ENCODE results near the gene RPL7A. TPM values are rescaled to one million over a fixed set of nuclear protein-coding genes. Genes with fewer than 3 reads are reported as not detected.

The RPL7A gene
- total and polyA plus RNA-seq, 2 of the 4 experiments (the other 2 are of a cell fraction): 3,220 to 4,096 TPM

DNA sequence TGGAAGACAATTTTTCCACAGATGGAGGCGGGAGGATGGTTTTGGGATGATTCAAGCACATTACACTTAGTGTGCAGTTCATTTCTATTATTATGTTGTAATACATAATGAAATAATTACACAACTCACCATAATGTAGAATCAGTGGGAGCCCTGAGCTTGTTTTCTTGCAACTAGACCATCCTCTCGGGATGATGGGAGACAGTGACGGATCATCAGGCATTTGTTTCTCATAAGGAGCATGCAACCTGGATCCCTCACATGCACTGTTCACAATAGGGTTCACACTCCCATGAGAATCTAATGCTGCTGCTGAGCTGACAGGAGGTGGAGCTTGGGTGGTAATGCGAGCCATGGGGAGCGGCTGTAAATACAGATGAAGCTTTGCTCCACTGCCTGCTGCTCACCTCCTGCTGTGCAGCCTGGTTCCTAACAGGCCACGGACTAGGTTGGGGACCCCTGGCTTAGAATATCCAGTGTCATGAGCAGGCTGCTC is 29.8 kb downstream of the RPL7A start:
- Histone ChIP-seq H2AK9ac (replicated peaks; ENCODE audit: low read depth, low read length, poor library complexity) (no peak overlapping the region), H4K5ac (ENCODE audit: low read depth, low read length) (no peak overlapping the region), H4K91ac (ENCODE audit: insufficient read depth, low read depth, low read length) (no peak overlapping the region), H2BK15ac (ENCODE audit: low read depth, low read length) (no peak overlapping the region), H2BK120ac (ENCODE audit: low read depth, low read length) (no peak overlapping the region), H3K4ac (ENCODE audit: low read depth, low read length) (no peak overlapping the region), H3K79me1 (ENCODE audit: low read depth in 1 of 2, low read length in 2 of 2) (peaks cover 0 to 9% of the 10 kb centered on the region in 2 experiments; a peak in 2 of 4 replicates), H2AK5ac (ENCODE audit: low read depth, low read length) (no peak overlapping the region), H3K14ac (replicated peaks; ENCODE audit: low read depth, low read length) (no peak overlapping the region), H3K27ac (ENCODE audit: insufficient read depth, low read length) (no peak overlapping the region), H3K18ac (ENCODE audit: low read depth, low read length) (no peak overlapping the region), H3K9me1 (ENCODE audit: insufficient read depth, low read length) (no peaks in the 10 kb centered on the region; the same call in 1 of the 2 replicates), H3K4me2 (ENCODE audit: low read depth, low read length) (no peak overlapping the region), H3K23ac (ENCODE audit: low read depth, low read length) (no peak overlapping the region), H4K8ac (ENCODE audit: low read depth in 2 of 2, low read length in 2 of 2) (no peak overlapping the region), H3K4me3 (ENCODE audit: insufficient read depth, low read depth, low read length) (no peak overlapping the region), H3K56ac (ENCODE audit: extremely low read depth, insufficient read depth, low read length) (no peak overlapping the region), H3K9me3 (ENCODE audit: control insufficient read depth, insufficient read depth, low read length) (no peaks in the 10 kb centered on the region), H3K27me3 (ENCODE audit: control insufficient read depth, insufficient read depth, low read length) (no peaks in the 10 kb centered on the region), H2AFZ (replicated peaks; ENCODE audit: low read length, poor library complexity) (no peak overlapping the region), H2BK20ac (ENCODE audit: low read depth, low read length) (no peak overlapping the region), H3K9ac (ENCODE audit: low read depth, low read length) (no peak overlapping the region), H2BK5ac (ENCODE audit: low read depth, low read length, poor library complexity, severe bottlenecking) (no peak overlapping the region), H4K20me1 (ENCODE audit: insufficient read depth, low read length) (peaks cover 25% of the 10 kb centered on the region), H3K4me1 (ENCODE audit: control insufficient read depth, insufficient read depth, low read length) (peaks cover under 1% of the 10 kb centered on the region), H3K36me3 (ENCODE audit: control insufficient read depth, insufficient read depth, low read length) (peaks cover 5% of the 10 kb centered on the region)
- DNase-seq: peak; percentile 17
- no TSS peak for BruUV-seq (replicated peaks)
- intact Hi-C loops (cut with micrococcal nuclease): no loop called here
- dilution Hi-C loops (cut with HindIII; ENCODE audit: low sequenced_read_pairs, unreplicated experiment): no loop called here
- in situ Hi-C loops (cut with MboI; ENCODE audit: low sequenced_read_pairs): no loop called here
- ChIA-PET POLR2A (ENCODE audit: unreplicated experiment) (no interaction called here), CTCF (no interaction called here)
- 67% methylated on average over 3 of the region's 6 CpGs; no CpG with 5 or more reads in 1 of the 2 experiments for WGBS, 2 experiments (ENCODE audit: extremely low coverage in 2 of 2, insufficient read length in 1 of 2)
- TF ChIP-seq SMC3 (IDR thresholded peaks at IDR 0.05; ENCODE audit: low read depth, low read length) (no peak), RFX5 (IDR thresholded peaks at IDR 0.05; ENCODE audit: low read depth, low read length) (no peak), NFE2L2 (IDR thresholded peaks at IDR 0.05; ENCODE audit: low read depth, low read length) (no peak), FOS (IDR thresholded peaks at IDR 0.05; ENCODE audit: low read depth, low read length) (no peak), BHLHE40 (IDR thresholded peaks at IDR 0.05; ENCODE audit: low read depth, low read length) (no peak)
- TF ChIP-seq, protein P1, sequence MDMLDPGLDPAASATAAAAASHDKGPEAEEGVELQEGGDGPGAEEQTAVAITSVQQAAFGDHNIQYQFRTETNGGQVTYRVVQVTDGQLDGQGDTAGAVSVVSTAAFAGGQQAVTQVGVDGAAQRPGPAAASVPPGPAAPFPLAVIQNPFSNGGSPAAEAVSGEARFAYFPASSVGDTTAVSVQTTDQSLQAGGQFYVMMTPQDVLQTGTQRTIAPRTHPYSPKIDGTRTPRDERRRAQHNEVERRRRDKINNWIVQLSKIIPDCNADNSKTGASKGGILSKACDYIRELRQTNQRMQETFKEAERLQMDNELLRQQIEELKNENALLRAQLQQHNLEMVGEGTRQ (IDR thresholded peaks at IDR 0.05; ENCODE audit: low read depth, low read length): no peak
- no peak for ATAC-seq (ENCODE audit: low read depth)

Data from IMR-90 (cell line).